Kidney epithelial cell (primary cell): ENCODE data around the gene RAB3A. TPM values are rescaled to one million over a fixed set of nuclear protein-coding genes. Genes with fewer than 3 reads are reported as not detected.
"Not testable (repeated sequence)": the region's sequence is repeated elsewhere in the genome, so short reads cannot be mapped to it uniquely, and the experiment has no call there.

Source experiments
- DNase-seq: peaks from one replicate; pipeline ENCODE4 v3.0.0-alpha.2; 2010; ENCODE audit warnings: low read depth
- H3K27me3 ChIP-seq: 2 replicates; pipeline ENCODE4 v1.6.0; 2011; ENCODE audit warnings: low read length; ENCODE audit not compliant: control insufficient read depth, insufficient read depth
- H3K36me3 ChIP-seq: 2 replicates; pipeline ENCODE4 v1.5.1; 2011; ENCODE audit warnings: low read length; ENCODE audit not compliant: control insufficient read depth, insufficient read depth
- H3K4me3 ChIP-seq: 2 replicates; pipeline ENCODE4 v1.5.1; 2011; ENCODE audit warnings: low read depth, mild to moderate bottlenecking, control low read depth, low read length
- total RNA-seq: library from RNA; depleted of rRNA; stranded (reverse); fragments of >200 nt; gene quantifications from 2 replicates; pipeline ENCODE4 v1.2.3, GENCODE V29; 2015
- TF ChIP-seq, protein P1 (sequence below): IDR thresholded peaks from 2 replicates; pipeline ENCODE4 v1.5.1; 2011; ENCODE audit warnings: mild to moderate bottlenecking, moderate library complexity, low read length, control low read depth, inconsistent platforms; ENCODE audit not compliant: insufficient read depth, poor library complexity, severe bottlenecking

The RAB3A gene
- total RNA-seq, 1 donor from 2014 or later, result 0.38 TPM

- TF ChIP-seq, protein P1, sequence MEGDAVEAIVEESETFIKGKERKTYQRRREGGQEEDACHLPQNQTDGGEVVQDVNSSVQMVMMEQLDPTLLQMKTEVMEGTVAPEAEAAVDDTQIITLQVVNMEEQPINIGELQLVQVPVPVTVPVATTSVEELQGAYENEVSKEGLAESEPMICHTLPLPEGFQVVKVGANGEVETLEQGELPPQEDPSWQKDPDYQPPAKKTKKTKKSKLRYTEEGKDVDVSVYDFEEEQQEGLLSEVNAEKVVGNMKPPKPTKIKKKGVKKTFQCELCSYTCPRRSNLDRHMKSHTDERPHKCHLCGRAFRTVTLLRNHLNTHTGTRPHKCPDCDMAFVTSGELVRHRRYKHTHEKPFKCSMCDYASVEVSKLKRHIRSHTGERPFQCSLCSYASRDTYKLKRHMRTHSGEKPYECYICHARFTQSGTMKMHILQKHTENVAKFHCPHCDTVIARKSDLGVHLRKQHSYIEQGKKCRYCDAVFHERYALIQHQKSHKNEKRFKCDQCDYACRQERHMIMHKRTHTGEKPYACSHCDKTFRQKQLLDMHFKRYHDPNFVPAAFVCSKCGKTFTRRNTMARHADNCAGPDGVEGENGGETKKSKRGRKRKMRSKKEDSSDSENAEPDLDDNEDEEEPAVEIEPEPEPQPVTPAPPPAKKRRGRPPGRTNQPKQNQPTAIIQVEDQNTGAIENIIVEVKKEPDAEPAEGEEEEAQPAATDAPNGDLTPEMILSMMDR, result no peak
- no peaks in the 10 kb centered on the region for H3K36me3 ChIP-seq
- DNase-seq, result no peak
- no peak overlapping the region for H3K4me3 ChIP-seq
- H3K27me3 ChIP-seq, result no peaks in the 10 kb centered on the region
Observed at GRCh38 chr19:18160493-18160970, 43.3 kb downstream of the RAB3A start.

GRCh38 chr19:18159810-18160209 is 44.0 kb downstream of the RAB3A start:
- no peak for DNase-seq
- no peaks in the 10 kb centered on the region for H3K27me3 ChIP-seq
- no peaks in the 10 kb centered on the region for H3K36me3 ChIP-seq
- H3K4me3 ChIP-seq, result no peak overlapping the region
- TF ChIP-seq, protein P1, result no peak

DNA sequence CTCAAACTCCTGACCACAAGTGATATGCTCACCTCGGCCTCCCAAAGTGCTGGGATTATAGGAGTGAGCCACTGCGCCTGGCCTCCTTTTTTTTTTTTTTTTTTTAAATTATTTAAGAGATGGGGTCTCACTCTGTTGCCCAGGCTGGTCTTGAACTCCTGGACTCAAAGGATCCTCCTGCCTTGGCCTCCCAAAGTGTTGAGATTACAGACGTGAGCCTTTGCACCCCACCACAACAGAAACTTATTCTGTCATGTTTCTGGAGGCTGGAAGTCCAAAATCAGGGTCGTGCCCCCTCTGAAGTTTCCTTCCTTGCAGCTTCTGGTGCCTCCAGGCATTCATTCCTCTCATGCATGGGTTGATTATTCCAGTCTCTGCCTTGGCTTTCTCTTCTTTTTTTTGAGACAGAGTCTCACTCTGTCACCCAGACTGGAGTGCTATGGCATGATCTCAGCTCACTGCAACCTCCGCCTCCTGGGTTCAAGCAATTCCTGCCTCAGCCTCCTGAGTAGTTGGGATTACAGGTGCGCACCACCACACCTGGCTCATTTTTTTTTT is 44.7 kb downstream of the RAB3A start:
- not testable (repeated sequence) for H3K36me3 ChIP-seq, H3K27me3 ChIP-seq, H3K4me3 ChIP-seq, DNase-seq

DNA sequence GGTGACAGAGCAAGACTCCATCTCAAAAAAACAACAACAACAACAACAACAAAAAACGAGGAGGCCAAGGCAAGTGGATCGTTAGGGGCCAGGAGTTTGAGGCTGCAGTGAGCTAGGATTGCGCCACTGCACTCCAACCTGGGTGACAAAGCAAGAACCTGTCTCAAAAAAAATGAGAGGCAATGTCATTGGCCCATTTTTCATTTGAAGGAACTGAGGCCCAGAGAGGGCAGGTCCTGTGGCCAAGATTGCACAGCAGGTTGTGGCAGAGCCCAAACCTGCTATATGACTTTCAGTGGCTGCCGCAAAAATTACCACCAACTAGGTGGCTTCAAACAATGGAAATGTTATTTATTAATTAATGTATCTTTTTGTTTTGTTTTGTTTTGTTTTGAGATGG is 45.4 kb downstream of the RAB3A start:
- TF ChIP-seq, protein P1, result no peak
- Histone ChIP-seq H3K27me3 (no peaks in the 10 kb centered on the region), H3K4me3 (no peak overlapping the region), H3K36me3 (no peaks in the 10 kb centered on the region)
- DNase-seq, result no peak

GRCh38 chr19:18157465-18158063 is 46.3 kb downstream of the RAB3A start:
- Histone ChIP-seq H3K36me3 (no peaks in the 10 kb centered on the region), H3K4me3 (no peak overlapping the region), H3K27me3 (no peaks in the 10 kb centered on the region)
- TF ChIP-seq, protein P1, result no peak
- DNase-seq, result no peak

- TF ChIP-seq, protein P1, result no peak
- Histone ChIP-seq H3K4me3 (no peak overlapping the region), H3K27me3 (no peaks in the 10 kb centered on the region), H3K36me3 (no peaks in the 10 kb centered on the region)
- no peak for DNase-seq
Observed at GRCh38 chr19:18156841-18157464, 46.9 kb downstream of the RAB3A start.
